Immature natural killer cell (primary cell): ENCODE measurements around the gene CAMK1D. TPM values are rescaled to one million over a fixed set of nuclear protein-coding genes. Genes with fewer than 3 reads are reported as not detected.

ENCODE experiments used
- DNase-seq, 3 donors: peaks; one replicate each; pipeline ENCODE4 v3.0.0; 2022; ENCODE audit warnings: mixed read lengths in 1 of 3
- H3K27ac Mint-ChIP-seq, 6 donors: one replicate each; pipeline ENCODE4 v1.8.0; 2020; ENCODE audit warnings: mixed read lengths in 6 of 6, mild to moderate bottlenecking in 5 of 6, inconsistent platforms in 4 of 6, moderate library complexity in 3 of 6
- H3K27me3 Mint-ChIP-seq, 3 donors: one replicate each; pipeline ENCODE4 v1.8.0; 2020 to 2021; ENCODE audit warnings: low read depth in 3 of 3, mild to moderate bottlenecking in 3 of 3, mixed read lengths in 3 of 3, moderate library complexity in 3 of 3, inconsistent platforms in 1 of 3
- H3K36me3 Mint-ChIP-seq, 3 donors: one replicate each; pipeline ENCODE4 v1.8.0; 2020; ENCODE audit warnings: mixed read lengths in 3 of 3, inconsistent platforms in 2 of 3, mild to moderate bottlenecking in 2 of 3
- H3K4me1 Mint-ChIP-seq, 2 donors: one replicate each; pipeline ENCODE4 v1.8.0; 2020; ENCODE audit warnings: inconsistent platforms in 2 of 2, mild to moderate bottlenecking in 2 of 2, mixed read lengths in 2 of 2, moderate library complexity in 1 of 2
- H3K4me3 Mint-ChIP-seq, 5 donors: one replicate each; pipeline ENCODE4 v1.8.0; 2020; ENCODE audit warnings: mild to moderate bottlenecking in 5 of 5, mixed read lengths in 5 of 5, inconsistent platforms in 3 of 5, moderate library complexity in 3 of 5
- H3K9me3 Mint-ChIP-seq, 6 donors: one replicate each; pipeline ENCODE4 v1.8.0; 2020; ENCODE audit warnings: mild to moderate bottlenecking in 6 of 6, mixed read lengths in 6 of 6, inconsistent platforms in 4 of 6, moderate library complexity in 3 of 6
- polyA plus RNA-seq, 3 donors: library from polyadenylated mRNA; unstranded; fragments of 300-500 nt; fragmentation: Illumina TruSeq; gene quantifications; one replicate each; pipeline ENCODE4 v1.2.3, GENCODE V29; 2021

The CAMK1D gene
- polyA plus RNA-seq, 3 donors from 2014 or later = 5.3 to 19.3 (median 7.7) TPM

DNA sequence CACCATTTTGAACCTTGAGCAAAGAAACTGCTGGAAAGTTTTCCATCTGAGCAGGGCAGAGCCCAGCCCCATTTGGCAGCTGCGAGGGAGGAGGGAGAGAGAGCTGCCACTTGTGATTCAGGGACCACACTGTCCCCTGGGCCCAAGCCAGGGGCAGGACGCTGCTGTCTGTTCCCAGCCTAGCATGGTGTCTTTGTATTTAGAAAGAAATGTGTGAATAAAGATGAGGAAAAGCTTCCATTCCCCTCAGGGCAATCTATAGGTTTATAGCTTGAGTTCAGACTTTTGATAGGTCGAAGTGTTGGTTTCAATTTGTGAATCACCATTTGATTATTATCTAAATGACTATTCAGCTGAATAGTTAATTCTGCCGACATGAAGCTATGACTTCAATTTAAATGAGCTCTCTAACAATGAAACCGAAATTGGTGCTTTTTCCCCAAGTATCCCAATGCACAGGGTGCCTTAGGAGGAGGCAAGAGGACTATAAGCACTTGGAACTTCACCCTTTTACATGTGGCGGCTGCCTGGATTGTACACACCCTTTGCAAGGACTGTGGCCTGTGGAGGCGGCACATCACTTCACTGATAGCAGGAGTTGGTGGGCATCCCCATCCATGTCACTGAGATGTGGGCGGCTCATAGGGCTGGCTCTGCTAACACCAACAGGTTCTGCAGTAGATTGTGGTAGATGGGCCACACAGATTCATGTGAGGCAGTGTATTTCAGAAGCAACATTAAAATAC, 428.7 kb downstream of the CAMK1D start:
- no peak for DNase-seq
- Mint-ChIP-seq H3K4me1 (peaks cover 6 to 7% of the 10 kb centered on the region in 2 donors), H3K27ac (no peak overlapping the region), H3K36me3 (peaks cover 0 to 22% (median 10%) of the 10 kb centered on the region in 3 donors), H3K27me3 (peaks cover 0 to 3% (median 2%) of the 10 kb centered on the region in 3 donors), H3K4me3 (no peak overlapping the region), H3K9me3 (no peaks in the 10 kb centered on the region)

DNA sequence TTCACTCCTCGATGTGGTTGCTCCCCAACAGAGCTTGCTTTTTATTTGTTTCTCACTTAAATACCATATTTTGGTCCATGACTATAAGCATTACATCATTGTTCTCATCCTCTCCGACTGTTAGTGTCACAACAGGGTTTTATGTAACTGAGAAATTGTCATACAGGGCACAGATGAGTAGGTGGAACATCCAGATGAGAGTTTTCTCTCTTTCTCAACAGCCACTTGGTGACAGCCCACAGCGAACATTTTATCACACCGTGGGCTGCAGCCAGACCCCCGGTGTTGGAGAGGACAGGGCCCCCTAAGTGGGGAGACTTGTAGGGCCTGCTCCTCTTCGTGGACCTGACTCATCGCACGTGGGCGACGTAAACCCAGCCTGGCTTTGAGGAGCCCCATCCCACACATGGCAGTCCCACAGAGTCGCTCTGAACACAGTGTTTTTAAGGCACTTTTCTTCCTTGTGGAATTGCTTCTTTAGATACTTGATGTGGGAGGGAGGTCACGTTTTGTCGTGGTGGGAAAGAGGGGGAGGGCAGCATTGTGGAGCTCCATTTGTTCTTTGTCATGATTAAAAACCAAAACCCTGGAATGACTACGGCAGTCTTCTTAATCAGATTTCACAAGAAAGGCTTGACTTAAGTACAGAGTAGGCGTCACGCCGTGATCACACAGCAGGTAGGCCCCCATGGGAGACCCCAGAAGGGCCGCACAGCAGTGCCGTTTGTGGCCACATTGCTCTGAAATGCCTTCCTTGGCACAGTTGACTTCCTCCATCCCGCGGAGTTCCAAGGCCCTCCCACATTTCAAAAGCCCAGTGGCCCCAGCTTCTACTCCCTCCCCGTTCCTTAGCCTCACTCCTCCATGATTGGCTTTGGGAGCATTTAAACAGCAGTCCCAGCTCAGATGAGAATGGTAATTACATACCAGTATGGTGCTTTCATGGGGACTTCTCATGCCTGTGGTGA, 431.6 kb downstream of the CAMK1D start:
- Mint-ChIP-seq H3K27ac (no peak overlapping the region), H3K4me3 (no peak overlapping the region), H3K27me3 (peaks cover 0 to 3% (median 0%) of the 10 kb centered on the region in 3 donors), H3K36me3 (peaks cover 0 to 20% (median 15%) of the 10 kb centered on the region in 3 donors), H3K9me3 (no peaks in the 10 kb centered on the region), H3K4me1 (peaks cover 4 to 6% of the 10 kb centered on the region in 2 donors)
- no peak for DNase-seq

DNA sequence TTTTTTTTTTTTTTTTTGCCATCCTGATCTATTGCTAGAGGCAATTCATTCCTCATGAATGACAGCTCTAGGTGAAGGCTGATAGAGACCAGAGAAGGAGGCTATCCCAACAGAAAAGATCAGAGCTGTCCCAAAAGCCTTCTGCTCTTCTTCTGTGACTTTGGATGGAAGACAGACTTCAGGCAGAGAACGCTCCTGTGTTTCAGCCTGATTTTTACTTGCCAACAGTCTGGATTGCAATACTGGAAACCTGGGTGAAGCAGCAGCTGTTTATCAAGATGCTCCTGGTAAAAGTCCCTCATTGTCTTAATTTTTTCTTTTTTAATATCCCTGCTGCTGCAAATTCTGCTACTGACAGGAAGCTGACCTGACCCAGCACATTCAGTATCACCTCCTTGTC, 432.6 kb downstream of the CAMK1D start:
- H3K36me3 Mint-ChIP-seq = peaks cover 0 to 16% (median 15%) of the 10 kb centered on the region in 3 donors
- DNase-seq = no peak
- no peak overlapping the region for H3K27ac Mint-ChIP-seq
- peaks cover 4 to 6% of the 10 kb centered on the region in 2 donors for H3K4me1 Mint-ChIP-seq
- H3K27me3 Mint-ChIP-seq = peaks cover 0 to 3% (median 0%) of the 10 kb centered on the region in 3 donors
- no peaks in the 10 kb centered on the region for H3K9me3 Mint-ChIP-seq
- no peak overlapping the region for H3K4me3 Mint-ChIP-seq

DNA sequence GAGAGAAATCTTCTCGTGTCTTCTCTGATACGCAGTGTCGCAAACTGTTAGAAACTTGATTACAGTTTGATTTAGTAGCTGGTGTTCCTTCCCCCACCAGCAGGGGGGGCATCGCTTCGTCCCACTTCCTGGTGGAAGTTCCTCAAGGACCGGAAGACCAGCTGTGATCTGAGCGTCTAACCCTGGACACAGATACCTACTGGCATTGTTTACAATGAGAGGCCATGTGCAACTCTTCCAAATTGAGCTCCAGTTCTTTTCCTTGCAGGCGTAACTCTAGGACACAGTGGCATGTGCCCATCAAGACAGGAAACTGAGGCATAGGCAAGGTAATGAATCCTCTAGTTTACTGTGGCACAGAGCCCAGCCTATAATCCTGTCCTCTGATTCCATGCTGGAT, 433.2 kb downstream of the CAMK1D start:
- DNase-seq = peak in 2 of 3 donors; percentile 11 to 19
- Mint-ChIP-seq H3K27ac (peak overlapping the region in 1 of 6 donors; percentile 47), H3K4me1 (peaks cover 4 to 6% of the 10 kb centered on the region in 2 donors), H3K4me3 (peak overlapping the region in 1 of 5 donors; percentile 55), H3K36me3 (peaks cover 0 to 16% (median 13%) of the 10 kb centered on the region in 3 donors), H3K27me3 (peaks cover 0 to 3% (median 0%) of the 10 kb centered on the region in 3 donors), H3K9me3 (no peaks in the 10 kb centered on the region)

DNA sequence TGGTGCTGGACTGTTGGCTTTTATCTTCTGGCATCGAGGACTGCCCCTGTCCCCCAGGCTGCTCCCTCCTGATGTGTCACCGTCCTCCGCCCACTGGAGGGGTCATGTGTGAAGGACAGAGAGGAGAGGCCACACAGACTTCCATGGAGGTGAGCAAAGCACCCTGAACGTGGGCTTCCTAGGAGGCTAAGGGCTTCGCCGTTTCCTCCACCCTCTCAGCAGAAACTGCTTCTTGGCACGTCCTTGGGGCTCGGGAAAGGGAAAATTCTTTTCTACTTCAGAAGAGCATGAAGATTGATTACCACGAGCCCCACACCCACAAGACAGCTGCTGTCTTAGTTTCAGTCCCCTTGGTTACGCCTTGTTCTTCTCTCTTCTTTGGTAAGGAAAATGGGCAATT, 433.9 kb downstream of the CAMK1D start:
- H3K27ac Mint-ChIP-seq = no peak overlapping the region
- H3K36me3 Mint-ChIP-seq = peaks cover 0 to 16% (median 13%) of the 10 kb centered on the region in 3 donors
- peaks cover 4 to 6% of the 10 kb centered on the region in 2 donors for H3K4me1 Mint-ChIP-seq
- no peak overlapping the region for H3K4me3 Mint-ChIP-seq
- no peaks in the 10 kb centered on the region for H3K9me3 Mint-ChIP-seq
- no peak for DNase-seq
- peaks cover 0 to 3% (median 0%) of the 10 kb centered on the region in 3 donors for H3K27me3 Mint-ChIP-seq

DNA sequence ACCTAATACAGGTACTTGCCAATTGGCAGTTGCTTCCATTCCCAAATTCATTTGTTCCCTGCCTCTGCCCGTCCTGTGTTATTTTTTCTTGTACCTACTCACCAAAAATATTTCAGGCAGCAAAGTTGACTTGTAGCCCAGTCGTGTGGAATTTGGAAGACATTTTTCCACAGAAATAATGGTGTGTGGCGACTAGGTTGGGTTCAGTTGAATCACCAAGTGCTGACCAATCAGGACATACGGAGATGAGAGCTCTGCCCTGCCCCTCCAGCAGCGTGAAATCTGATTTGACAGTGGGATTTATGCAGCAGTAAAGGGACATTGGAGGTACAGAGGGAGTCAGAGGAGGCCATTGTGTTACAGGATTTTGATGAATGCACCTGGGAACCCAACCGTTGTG, 435.3 kb downstream of the CAMK1D start:
- H3K36me3 Mint-ChIP-seq = peaks cover 0 to 22% (median 13%) of the 10 kb centered on the region in 3 donors
- H3K4me1 Mint-ChIP-seq = peaks cover 4 to 6% of the 10 kb centered on the region in 2 donors
- no peaks in the 10 kb centered on the region for H3K9me3 Mint-ChIP-seq
- DNase-seq = no peak
- no peak overlapping the region for H3K4me3 Mint-ChIP-seq
- peaks cover 0 to 3% (median 0%) of the 10 kb centered on the region in 3 donors for H3K27me3 Mint-ChIP-seq
- H3K27ac Mint-ChIP-seq = no peak overlapping the region

DNA sequence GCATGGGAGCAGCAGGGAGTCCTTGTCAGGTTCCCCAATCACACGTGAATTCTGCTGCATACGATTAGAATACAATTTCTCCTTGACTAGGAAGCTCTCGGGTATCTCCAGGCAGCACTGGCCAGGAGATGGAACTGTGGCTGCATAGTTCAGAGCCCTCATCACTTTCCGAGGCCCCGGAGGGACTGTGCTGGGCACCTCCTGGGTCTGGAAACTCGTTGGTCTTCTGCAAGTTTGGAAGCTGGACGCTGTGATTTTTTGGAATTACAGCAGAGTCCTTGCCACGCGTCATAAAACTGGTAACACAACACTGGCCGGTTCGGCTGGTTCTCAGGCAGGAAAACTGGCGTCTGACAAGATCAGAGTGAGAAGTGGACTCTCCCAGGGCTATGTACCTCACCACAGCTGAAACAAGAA, 436.1 kb downstream of the CAMK1D start:
- DNase-seq = no peak
- Mint-ChIP-seq H3K36me3 (peaks cover under 1 to 25% (median 6%) of the 10 kb centered on the region in 3 donors), H3K4me3 (no peak overlapping the region), H3K27me3 (peaks cover 0 to 3% (median 0%) of the 10 kb centered on the region in 3 donors), H3K27ac (no peak overlapping the region), H3K4me1 (peaks cover 4 to 6% of the 10 kb centered on the region in 2 donors), H3K9me3 (no peaks in the 10 kb centered on the region)

DNA sequence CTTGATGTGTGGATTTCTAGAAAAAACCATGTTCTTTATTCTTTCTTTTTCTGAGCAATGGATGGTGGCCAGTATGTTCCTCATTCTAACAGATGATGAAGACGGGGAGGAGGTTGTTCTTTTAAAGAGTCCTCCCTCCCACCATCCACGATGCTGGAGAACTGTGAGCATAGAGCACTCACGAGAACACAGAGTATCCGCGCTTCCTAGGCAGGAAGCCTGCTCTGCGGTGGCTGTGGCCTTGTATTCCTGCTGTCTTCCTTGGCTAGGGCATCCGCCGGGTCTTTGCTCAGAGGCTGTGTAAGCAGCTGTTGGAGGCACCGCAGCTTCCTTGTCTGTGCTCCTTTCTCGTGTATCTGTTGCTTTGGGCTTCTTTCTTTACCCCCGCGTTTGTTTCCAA, 437.9 kb downstream of the CAMK1D start:
- Mint-ChIP-seq H3K4me3 (no peak overlapping the region), H3K9me3 (no peaks in the 10 kb centered on the region), H3K36me3 (peaks cover 11 to 33% (median 12%) of the 10 kb centered on the region in 3 donors), H3K4me1 (peaks cover 3 to 4% of the 10 kb centered on the region in 2 donors), H3K27ac (no peak overlapping the region), H3K27me3 (no peaks in the 10 kb centered on the region)
- no peak for DNase-seq

DNA sequence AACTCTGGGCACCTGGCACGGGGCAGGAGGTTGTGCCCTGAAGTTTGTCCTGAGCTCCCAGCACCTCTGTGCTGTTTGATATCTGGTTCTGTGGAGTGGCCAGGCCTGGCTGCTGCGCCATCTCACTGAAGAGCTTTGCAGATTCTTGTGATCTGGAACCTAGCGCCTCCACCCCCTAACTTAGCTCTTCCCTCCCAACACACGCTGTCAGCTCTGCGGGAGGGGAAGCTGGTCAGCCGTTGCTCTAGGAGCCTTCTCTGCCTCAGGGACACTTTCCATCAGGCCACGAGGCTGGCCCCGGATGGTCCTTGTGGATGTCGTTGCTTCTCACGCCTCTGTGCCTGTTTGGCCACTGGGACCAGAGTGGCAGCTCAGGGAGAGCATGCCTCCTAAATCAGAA, 438.9 kb downstream of the CAMK1D start:
- Mint-ChIP-seq H3K27ac (no peak overlapping the region), H3K4me3 (no peak overlapping the region), H3K36me3 (peaks cover 11 to 30% (median 12%) of the 10 kb centered on the region in 3 donors), H3K4me1 (no peaks in the 10 kb centered on the region), H3K9me3 (no peaks in the 10 kb centered on the region), H3K27me3 (no peaks in the 10 kb centered on the region)
- no peak for DNase-seq

DNA sequence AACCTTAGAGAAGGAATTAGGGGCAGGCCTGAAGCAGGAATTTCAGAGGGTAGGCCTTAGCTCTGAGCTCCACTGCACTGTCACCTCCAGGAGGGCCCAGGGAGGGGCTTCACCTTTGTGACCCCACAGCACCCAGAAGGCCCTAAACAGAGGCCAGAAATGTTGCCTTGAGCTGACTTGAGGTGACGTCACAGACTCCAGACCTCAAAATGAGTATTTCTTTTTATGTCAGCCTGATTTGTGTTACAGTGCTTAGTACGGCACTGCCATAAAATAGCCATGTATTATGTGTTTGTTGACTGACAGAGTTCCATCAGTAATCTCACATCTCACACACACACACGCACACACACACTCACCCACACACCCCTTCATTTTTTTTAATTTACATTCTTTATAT, 440.9 kb downstream of the CAMK1D start:
- Mint-ChIP-seq H3K4me1 (no peaks in the 10 kb centered on the region), H3K27me3 (no peaks in the 10 kb centered on the region), H3K9me3 (no peaks in the 10 kb centered on the region), H3K36me3 (peaks cover 23 to 42% (median 24%) of the 10 kb centered on the region in 3 donors), H3K27ac (no peak overlapping the region), H3K4me3 (no peak overlapping the region)
- DNase-seq = no peak

DNA sequence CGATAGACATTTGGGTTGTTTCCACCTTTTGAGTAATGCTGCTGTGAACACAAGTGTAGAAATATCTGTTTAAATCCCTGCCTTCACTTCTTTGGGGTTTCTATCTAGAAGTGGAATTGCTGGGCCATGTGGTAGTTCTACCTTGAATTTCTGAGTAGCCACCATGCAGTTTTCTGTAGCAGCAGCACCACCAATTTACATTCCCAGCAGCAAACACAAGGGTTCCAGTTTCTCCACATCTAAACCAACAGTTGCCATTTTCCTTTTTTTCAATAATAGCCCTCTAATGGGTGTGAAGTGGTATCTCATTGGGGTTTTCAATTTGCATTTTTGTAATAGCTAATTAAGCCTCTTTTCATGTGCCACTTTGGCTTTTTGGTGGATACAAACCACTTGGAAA, 442.4 kb downstream of the CAMK1D start:
- Mint-ChIP-seq H3K27me3 (no peaks in the 10 kb centered on the region), H3K27ac (no peak overlapping the region), H3K4me1 (no peaks in the 10 kb centered on the region), H3K4me3 (no peak overlapping the region), H3K36me3 (peaks cover 24 to 44% (median 27%) of the 10 kb centered on the region in 3 donors), H3K9me3 (no peaks in the 10 kb centered on the region)
- no peak for DNase-seq

DNA sequence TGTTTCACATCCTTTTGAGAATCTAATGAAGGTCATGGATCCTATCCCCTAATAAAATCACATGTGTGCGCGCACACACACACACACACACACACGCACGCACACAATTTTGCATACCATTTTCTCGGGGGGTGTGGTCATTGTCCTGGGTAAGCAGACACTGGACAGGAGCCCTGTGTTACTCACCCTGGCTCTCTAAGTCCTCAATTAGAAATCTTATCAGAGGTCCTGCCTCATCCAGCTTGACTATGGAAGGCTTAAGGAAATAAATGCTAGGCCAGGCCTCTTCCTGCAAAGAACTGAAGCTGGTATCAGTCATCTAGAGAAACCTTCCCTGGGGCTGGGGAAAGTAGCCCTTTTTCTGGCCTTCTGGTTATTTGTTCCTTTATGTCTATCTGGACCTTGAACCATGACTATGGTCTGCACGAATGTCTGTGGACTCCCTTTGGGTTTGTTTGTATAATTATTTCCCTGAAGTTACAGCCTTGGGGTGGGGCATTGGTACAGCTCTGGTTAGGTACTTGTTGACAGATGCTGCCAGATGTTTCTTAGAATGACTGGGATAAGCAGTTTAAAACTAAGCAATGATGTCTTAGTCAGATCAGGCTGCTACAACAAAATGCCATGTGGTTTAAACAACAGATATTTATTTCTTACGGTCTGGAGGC, 443.7 kb downstream of the CAMK1D start:
- Mint-ChIP-seq H3K4me3 (no peak overlapping the region), H3K4me1 (no peaks in the 10 kb centered on the region), H3K9me3 (no peaks in the 10 kb centered on the region), H3K27ac (no peak overlapping the region), H3K36me3 (peaks cover 24 to 44% (median 30%) of the 10 kb centered on the region in 3 donors), H3K27me3 (no peaks in the 10 kb centered on the region)
- no peak for DNase-seq

DNA sequence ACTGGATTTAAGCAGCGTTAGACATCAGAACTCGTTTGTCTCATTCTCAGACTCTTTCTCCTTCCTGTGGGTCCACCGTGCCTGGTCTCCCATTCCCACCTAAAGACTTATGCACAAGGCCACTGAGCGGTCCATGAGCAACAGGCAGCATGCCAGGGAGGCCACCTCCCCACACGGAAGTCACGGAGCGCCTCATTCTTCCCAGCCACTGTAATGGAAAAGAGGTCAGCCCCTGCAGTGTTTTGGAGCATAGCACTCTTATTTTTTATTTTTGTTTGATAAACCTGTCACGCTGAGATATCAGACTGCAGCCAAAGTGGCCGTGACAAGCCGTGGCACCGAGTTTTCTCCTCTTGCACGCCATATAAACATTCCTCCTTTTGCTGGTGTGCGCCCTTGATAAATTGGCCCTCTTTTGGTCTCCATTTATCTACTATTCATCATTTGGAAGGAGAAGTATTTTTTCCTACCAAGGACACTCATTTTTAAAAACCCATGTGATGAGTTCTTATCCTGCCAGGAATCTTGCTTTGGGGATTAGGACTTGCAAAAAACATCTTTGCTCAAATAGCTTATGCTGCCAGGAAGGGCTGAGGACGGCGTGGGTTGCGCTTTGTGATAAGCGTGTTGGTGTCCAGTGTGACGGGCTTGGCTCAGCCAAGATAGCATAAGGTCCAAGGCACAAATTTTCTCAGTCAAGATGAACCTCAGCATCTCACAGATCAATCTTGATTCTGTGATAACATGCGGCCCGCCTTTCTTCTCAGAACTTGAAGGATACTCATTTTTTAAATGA, 446.2 kb downstream of the CAMK1D start:
- no peak overlapping the region for H3K27ac Mint-ChIP-seq
- H3K27me3 Mint-ChIP-seq = no peaks in the 10 kb centered on the region
- H3K36me3 Mint-ChIP-seq = peaks cover 24 to 37% (median 28%) of the 10 kb centered on the region in 3 donors

More for the DNA sequence above, 446.2 kb downstream of the CAMK1D start:
- DNase-seq = no peak
- Mint-ChIP-seq H3K9me3 (no peaks in the 10 kb centered on the region), H3K4me1 (no peaks in the 10 kb centered on the region), H3K4me3 (no peak overlapping the region)
